C4-2B (cell line): Measurements from ENCODE around the gene NUP205.

Source experiments
- ZFX ChIP-seq: fragments of 450-650 bp; IDR thresholded peaks from 2 replicates; pipeline ENCODE4 v1.6.1; 2017
- TF ChIP-seq, protein P1 (sequence below): fragments of 450-650 bp; conservative IDR thresholded peaks from 2 replicates; pipeline ENCODE4 v1.5.1; 2017; ENCODE audit warnings: mild to moderate bottlenecking

- TF ChIP-seq, protein P1, sequence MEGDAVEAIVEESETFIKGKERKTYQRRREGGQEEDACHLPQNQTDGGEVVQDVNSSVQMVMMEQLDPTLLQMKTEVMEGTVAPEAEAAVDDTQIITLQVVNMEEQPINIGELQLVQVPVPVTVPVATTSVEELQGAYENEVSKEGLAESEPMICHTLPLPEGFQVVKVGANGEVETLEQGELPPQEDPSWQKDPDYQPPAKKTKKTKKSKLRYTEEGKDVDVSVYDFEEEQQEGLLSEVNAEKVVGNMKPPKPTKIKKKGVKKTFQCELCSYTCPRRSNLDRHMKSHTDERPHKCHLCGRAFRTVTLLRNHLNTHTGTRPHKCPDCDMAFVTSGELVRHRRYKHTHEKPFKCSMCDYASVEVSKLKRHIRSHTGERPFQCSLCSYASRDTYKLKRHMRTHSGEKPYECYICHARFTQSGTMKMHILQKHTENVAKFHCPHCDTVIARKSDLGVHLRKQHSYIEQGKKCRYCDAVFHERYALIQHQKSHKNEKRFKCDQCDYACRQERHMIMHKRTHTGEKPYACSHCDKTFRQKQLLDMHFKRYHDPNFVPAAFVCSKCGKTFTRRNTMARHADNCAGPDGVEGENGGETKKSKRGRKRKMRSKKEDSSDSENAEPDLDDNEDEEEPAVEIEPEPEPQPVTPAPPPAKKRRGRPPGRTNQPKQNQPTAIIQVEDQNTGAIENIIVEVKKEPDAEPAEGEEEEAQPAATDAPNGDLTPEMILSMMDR: no peak
- no peak for TF ChIP-seq ZFX
Observed at GRCh38 chr7:135659159-135659846, 101.6 kb downstream of the NUP205 start.
